ENCODE data around the gene PWWP3B. TPM values are rescaled to one million over a fixed set of nuclear protein-coding genes. Genes with fewer than 3 reads are reported as not detected.
"Not testable (repeated sequence)": the region's sequence is repeated elsewhere in the genome, so short reads cannot be mapped to it uniquely, and the experiment has no call there.

PWWP3B gene
- total RNA-seq, 1 donor from 2014 or later: 1.7 TPM

GRCh38 chrX:106170318-106170717 lies 2.2 kb downstream of the PWWP3B start:
- Mint-ChIP-seq H3K4me1 (ENCODE audit: low read depth) (peaks cover 2% of the 10 kb centered on the region), H3K36me3 (ENCODE audit: insufficient read depth) (no peaks in the 10 kb centered on the region), H3K4me3 (ENCODE audit: low read depth) (no peak overlapping the region), H3K27ac (no peak overlapping the region), H3K27me3 (no peaks in the 10 kb centered on the region), H3K9me3 (ENCODE audit: low read depth) (peaks cover 4% of the 10 kb centered on the region)
- TF ChIP-seq CTCF (IDR thresholded peaks at IDR 0.05; ENCODE audit: unreplicated experiment): peak; percentile 34
- no peak for DNase-seq (ENCODE audit: low spot score, unreplicated experiment)

GRCh38 chrX:106171293-106171820 lies 3.3 kb downstream of the PWWP3B start:
- Mint-ChIP-seq H3K4me1 (ENCODE audit: low read depth) (peaks cover 2% of the 10 kb centered on the region), H3K27ac (no peak overlapping the region), H3K36me3 (ENCODE audit: insufficient read depth) (no peaks in the 10 kb centered on the region), H3K27me3 (no peaks in the 10 kb centered on the region), H3K9me3 (ENCODE audit: low read depth) (peaks cover 8% of the 10 kb centered on the region), H3K4me3 (ENCODE audit: low read depth) (no peak overlapping the region)
- no peak for TF ChIP-seq CTCF (IDR thresholded peaks at IDR 0.05; ENCODE audit: unreplicated experiment)
- DNase-seq (ENCODE audit: low spot score, unreplicated experiment): no peak

GRCh38 chrX:106177106-106177981 lies 9.2 kb downstream of the PWWP3B start:
- no peak for TF ChIP-seq CTCF (IDR thresholded peaks at IDR 0.05; ENCODE audit: unreplicated experiment)
- Mint-ChIP-seq H3K36me3 (ENCODE audit: insufficient read depth) (peaks cover 2% of the 10 kb centered on the region), H3K27me3 (no peaks in the 10 kb centered on the region), H3K27ac (no peak overlapping the region), H3K4me3 (ENCODE audit: low read depth) (peak overlapping the region; percentile 44), H3K4me1 (ENCODE audit: low read depth) (no peaks in the 10 kb centered on the region), H3K9me3 (ENCODE audit: low read depth) (peaks cover 37% of the 10 kb centered on the region)
- no peak for DNase-seq (ENCODE audit: low spot score, unreplicated experiment)

GRCh38 chrX:106177982-106178321 lies 9.8 kb downstream of the PWWP3B start:
- no peak overlapping the region for H3K27ac Mint-ChIP-seq
- H3K9me3 Mint-ChIP-seq (ENCODE audit: low read depth): peaks cover 43% of the 10 kb centered on the region
- DNase-seq (ENCODE audit: low spot score, unreplicated experiment): no peak
- no peak for TF ChIP-seq CTCF (IDR thresholded peaks at IDR 0.05; ENCODE audit: unreplicated experiment)
- no peaks in the 10 kb centered on the region for H3K4me1 Mint-ChIP-seq (ENCODE audit: low read depth)
- H3K36me3 Mint-ChIP-seq (ENCODE audit: insufficient read depth): peaks cover 2% of the 10 kb centered on the region
- no peaks in the 10 kb centered on the region for H3K27me3 Mint-ChIP-seq
- no peak overlapping the region for H3K4me3 Mint-ChIP-seq (ENCODE audit: low read depth)

DNA sequence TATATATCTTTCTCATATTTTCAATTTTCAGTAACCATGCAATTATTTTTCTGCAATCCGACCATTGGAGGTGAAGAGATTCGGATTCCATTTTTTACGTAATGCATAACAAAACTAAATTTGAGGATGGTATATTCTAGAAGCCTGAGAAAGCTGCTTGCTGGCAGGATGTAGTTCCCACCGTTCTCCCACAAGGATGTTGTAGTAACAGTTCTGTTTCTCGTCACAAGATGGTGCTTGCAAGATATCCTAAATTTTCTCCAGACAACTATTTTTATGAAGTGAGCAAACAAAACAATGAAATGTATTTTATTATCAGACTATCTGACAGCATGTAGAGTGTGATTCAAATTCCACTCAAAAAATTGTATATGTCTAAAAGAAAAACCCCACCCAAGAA lies 10.7 kb downstream of the PWWP3B start:
- H3K4me3 Mint-ChIP-seq (ENCODE audit: low read depth): no peak overlapping the region
- H3K4me1 Mint-ChIP-seq (ENCODE audit: low read depth): no peaks in the 10 kb centered on the region
- H3K27ac Mint-ChIP-seq: no peak overlapping the region
- peaks cover 40% of the 10 kb centered on the region for H3K9me3 Mint-ChIP-seq (ENCODE audit: low read depth)
- H3K27me3 Mint-ChIP-seq: no peaks in the 10 kb centered on the region
- peaks cover 2% of the 10 kb centered on the region for H3K36me3 Mint-ChIP-seq (ENCODE audit: insufficient read depth)
- TF ChIP-seq CTCF (IDR thresholded peaks at IDR 0.05; ENCODE audit: unreplicated experiment): no peak
- no peak for DNase-seq (ENCODE audit: low spot score, unreplicated experiment)

GRCh38 chrX:106183685-106184084 lies 15.6 kb downstream of the PWWP3B start:
- peaks cover 41% of the 10 kb centered on the region for H3K9me3 Mint-ChIP-seq (ENCODE audit: low read depth)
- H3K4me3 Mint-ChIP-seq (ENCODE audit: low read depth); H3K27me3 Mint-ChIP-seq; H3K36me3 Mint-ChIP-seq (ENCODE audit: insufficient read depth); DNase-seq (ENCODE audit: low spot score, unreplicated experiment); H3K27ac Mint-ChIP-seq; H3K4me1 Mint-ChIP-seq (ENCODE audit: low read depth): not testable (repeated sequence)
